SK-N-MC (cell line): ENCODE results near the gene HEATR1.

ENCODE experiments used
- EZH2 ChIP-seq: fragments of 200-600 bp; sonication (generic); IDR thresholded peaks from one replicate; pipeline ENCODE4 v1.6.1; 2017; ENCODE audit warnings: antibody characterized with exemption
- FOXP2 ChIP-seq: optimal IDR thresholded peaks from 2 replicates; pipeline ENCODE3; 2011; ENCODE audit warnings: mild to moderate bottlenecking, moderate library complexity; ENCODE audit not compliant: insufficient read depth; ENCODE audit errors: extremely low read length, control extremely low read depth
- POLR2AphosphoS5 ChIP-seq: IDR thresholded peaks from 2 replicates; pipeline ENCODE4 v1.6.1; 2012; ENCODE audit warnings: mild to moderate bottlenecking, low read depth, low read length, borderline replicate concordance

GRCh38 chr1:236619398-236619797 is 15.1 kb upstream of the HEATR1 start:
- TF ChIP-seq POLR2AphosphoS5, result no peak
- TF ChIP-seq EZH2, result no peak
- TF ChIP-seq FOXP2, result no peak
